ENCODE data around the gene DENND1A. TPM values are rescaled to one million over a fixed set of nuclear protein-coding genes. Genes with fewer than 3 reads are reported as not detected.
A peak's percentile ranks its signal among the peaks of the same experiment; 100 is the strongest.

The DENND1A gene
- total RNA-seq, 1 experiment from 2014 or later: 23.5 TPM

GRCh38 chr9:123864251-123864650 lies 65.7 kb downstream of the DENND1A start:
- ChIA-PET CTCF (no interaction called here), POLR2A (no interaction called here)
- H3K9me3 Mint-ChIP-seq: no peaks in the 10 kb centered on the region
- ATAC-seq (no peak), DNase-seq (ENCODE audit: low spot score) (no peak)
- peak overlapping the region; percentile 65 for H3K27ac Mint-ChIP-seq
- H3K4me3 Mint-ChIP-seq: peak overlapping the region; percentile 54
- H3K4me1 Mint-ChIP-seq: peaks cover 94% of the 10 kb centered on the region
- H3K36me3 Mint-ChIP-seq: no peaks in the 10 kb centered on the region
- peaks cover 31% of the 10 kb centered on the region for H3K27me3 Mint-ChIP-seq (ENCODE audit: low read depth)
- TF ChIP-seq KAT7 (CRISPR knock-in tag; IDR thresholded peaks at IDR 0.05; ENCODE audit: borderline replicate concordance): no peak
- no peak for TF ChIP-seq CBFB (CRISPR knock-in tag; IDR thresholded peaks at IDR 0.05; ENCODE audit: low read depth)
- no peak for TF ChIP-seq PREB (CRISPR knock-in tag; IDR thresholded peaks at IDR 0.05; ENCODE audit: borderline replicate concordance)
- TF ChIP-seq STAT6 (CRISPR knock-in tag; conservative IDR thresholded peaks at IDR 0.05; ENCODE audit: low read depth): no peak
- TF ChIP-seq ARID4B (CRISPR knock-in tag; IDR thresholded peaks at IDR 0.05; ENCODE audit: borderline replicate concordance): no peak
- TF ChIP-seq GTF2I (CRISPR knock-in tag; conservative IDR thresholded peaks at IDR 0.05): no peak
- no peak for TF ChIP-seq HMGA2 (CRISPR knock-in tag; IDR thresholded peaks at IDR 0.05)
- TF ChIP-seq ZNF232 (CRISPR knock-in tag; IDR thresholded peaks at IDR 0.05): no peak
- TF ChIP-seq HMGXB4 (CRISPR knock-in tag; IDR thresholded peaks at IDR 0.05): no peak
- TF ChIP-seq RELA (CRISPR knock-in tag; IDR thresholded peaks at IDR 0.05; ENCODE audit: borderline replicate concordance): no peak
- TF ChIP-seq JAZF1 (CRISPR knock-in tag; IDR thresholded peaks at IDR 0.05): no peak
- TF ChIP-seq ZNF396 (CRISPR knock-in tag; IDR thresholded peaks at IDR 0.05; ENCODE audit: borderline replicate concordance): no peak
- TF ChIP-seq ZNF281 (CRISPR knock-in tag; IDR thresholded peaks at IDR 0.05): no peak
- TF ChIP-seq ERG (CRISPR knock-in tag; IDR thresholded peaks at IDR 0.05): no peak
- no peak for TF ChIP-seq ZBTB21 (CRISPR knock-in tag; IDR thresholded peaks at IDR 0.05; ENCODE audit: borderline replicate concordance)
- no peak for TF ChIP-seq MLX (CRISPR knock-in tag; IDR thresholded peaks at IDR 0.05)
- no peak for TF ChIP-seq ZNF512 (CRISPR knock-in tag; IDR thresholded peaks at IDR 0.05; ENCODE audit: borderline replicate concordance)
